Activated CD4-positive, alpha-beta T cell treated with anti-CD3 and anti-CD28 coated beads, Interleukin-10, Interleukin-2, amounts not matched to agents 100 ng/mL and 50 ng/mL, durations not matched to agents 16 hours and 8 hours (primary cell): Measurements from ENCODE around the gene ZNF211.

Experiments used
- DNase-seq: peaks from one replicate; pipeline ENCODE4 v3.0.0-alpha.2; 2020

ZNF211 gene

GRCh38 chr19:57656346-57656745 is 23.4 kb downstream of the ZNF211 start:
- DNase-seq: no peak

GRCh38 chr19:57664269-57665127 is 31.5 kb downstream of the ZNF211 start:
- peak; percentile 2 for DNase-seq

GRCh38 chr19:57665261-57665806 is 32.4 kb downstream of the ZNF211 start:
- no peak for DNase-seq

- no peak for DNase-seq
Measured at GRCh38 chr19:57667228-57667627, 34.3 kb downstream of the ZNF211 start.

- no peak for DNase-seq
Measured at GRCh38 chr19:57668635-57669034, 35.7 kb downstream of the ZNF211 start, which contains the start of gene ZSCAN4. Gene ZSCAN4, plus strand, starts transcription at chr19:57668935. Its CDS starts 7,211 bp downstream, at chr19:57676146.

- DNase-seq: no peak
Measured at GRCh38 chr19:57671124-57671895, 38.3 kb downstream of the ZNF211 start.

- DNase-seq: no peak
Measured at GRCh38 chr19:57672466-57672865, 39.5 kb downstream of the ZNF211 start.

GRCh38 chr19:57675881-57676280 is 42.9 kb downstream of the ZNF211 start:
- DNase-seq: no peak

- DNase-seq: no peak
Measured at GRCh38 chr19:57682226-57682766, 49.3 kb downstream of the ZNF211 start.

- no peak for DNase-seq
Measured at GRCh38 chr19:57686727-57687126, 53.8 kb downstream of the ZNF211 start.

GRCh38 chr19:57687363-57688010 is 54.5 kb downstream of the ZNF211 start:
- DNase-seq: no peak

GRCh38 chr19:57688011-57688763 is 55.2 kb downstream of the ZNF211 start:
- no peak for DNase-seq

GRCh38 chr19:57689750-57690149 is 56.8 kb downstream of the ZNF211 start:
- no peak for DNase-seq
